Natural killer cell treated with Interleukin-12 subunit alpha and Interleukin-12 subunit beta and Interleukin-15 and Interleukin-18, amount 100 ng/mL, for 72 hours (primary cell): ENCODE data around the gene STRN4. TPM values are rescaled to one million over a fixed set of nuclear protein-coding genes. Genes with fewer than 3 reads are reported as not detected.

Experiments used
- ATAC-seq, 2 donors: fragments of 150-1000 bp; cut with Tn5 transposase in 1 of 2; sonication (Bioruptor Pico), chemical (Tn5 transposase) in 1 of 2; 2 replicates each; pipeline ENCODE4 v1.10.0; 2021
- DNase-seq: peaks from one replicate; pipeline ENCODE4 v3.0.0; 2022; ENCODE audit warnings: low spot score
- H3K27ac Mint-ChIP-seq, 2 donors: 1 replicate in 1 of 2; 2 replicates in 1 of 2; pipeline ENCODE4 v1.8.0; 2022; ENCODE audit warnings: mixed read lengths in 2 of 2, mild to moderate bottlenecking in 1 of 2, moderate library complexity in 1 of 2
- H3K27me3 Mint-ChIP-seq, 2 donors: 1 replicate in 1 of 2; 2 replicates in 1 of 2; pipeline ENCODE4 v1.8.0; 2022; ENCODE audit warnings: mixed read lengths in 2 of 2
- H3K36me3 Mint-ChIP-seq: one replicate; pipeline ENCODE4 v1.8.0; 2022; ENCODE audit warnings: mixed read lengths
- H3K4me1 Mint-ChIP-seq, 2 donors: 1 replicate in 1 of 2; 2 replicates in 1 of 2; pipeline ENCODE4 v1.8.0; 2022; ENCODE audit warnings: low read depth in 2 of 2, mixed read lengths in 2 of 2, mild to moderate bottlenecking in 1 of 2
- H3K4me3 Mint-ChIP-seq: one replicate; pipeline ENCODE4 v1.8.0; 2022; ENCODE audit warnings: mixed read lengths
- H3K9me3 Mint-ChIP-seq: 2 replicates; pipeline ENCODE4 v1.8.0; 2022; ENCODE audit warnings: mixed read lengths
- total RNA-seq, 2 donors: library from RNA; stranded (reverse); gene quantifications; one replicate each; pipeline ENCODE4 v1.2.3, GENCODE V29; 2022

Gene STRN4, protein sequence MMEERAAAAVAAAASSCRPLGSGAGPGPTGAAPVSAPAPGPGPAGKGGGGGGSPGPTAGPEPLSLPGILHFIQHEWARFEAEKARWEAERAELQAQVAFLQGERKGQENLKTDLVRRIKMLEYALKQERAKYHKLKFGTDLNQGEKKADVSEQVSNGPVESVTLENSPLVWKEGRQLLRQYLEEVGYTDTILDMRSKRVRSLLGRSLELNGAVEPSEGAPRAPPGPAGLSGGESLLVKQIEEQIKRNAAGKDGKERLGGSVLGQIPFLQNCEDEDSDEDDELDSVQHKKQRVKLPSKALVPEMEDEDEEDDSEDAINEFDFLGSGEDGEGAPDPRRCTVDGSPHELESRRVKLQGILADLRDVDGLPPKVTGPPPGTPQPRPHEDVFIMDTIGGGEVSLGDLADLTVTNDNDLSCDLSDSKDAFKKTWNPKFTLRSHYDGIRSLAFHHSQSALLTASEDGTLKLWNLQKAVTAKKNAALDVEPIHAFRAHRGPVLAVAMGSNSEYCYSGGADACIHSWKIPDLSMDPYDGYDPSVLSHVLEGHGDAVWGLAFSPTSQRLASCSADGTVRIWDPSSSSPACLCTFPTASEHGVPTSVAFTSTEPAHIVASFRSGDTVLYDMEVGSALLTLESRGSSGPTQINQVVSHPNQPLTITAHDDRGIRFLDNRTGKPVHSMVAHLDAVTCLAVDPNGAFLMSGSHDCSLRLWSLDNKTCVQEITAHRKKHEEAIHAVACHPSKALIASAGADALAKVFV
- 100 to 1,000 TPM in 1 of 2 donors, 10 to 100 TPM in 1; 88.9 to 121 TPM for total RNA-seq

DNA sequence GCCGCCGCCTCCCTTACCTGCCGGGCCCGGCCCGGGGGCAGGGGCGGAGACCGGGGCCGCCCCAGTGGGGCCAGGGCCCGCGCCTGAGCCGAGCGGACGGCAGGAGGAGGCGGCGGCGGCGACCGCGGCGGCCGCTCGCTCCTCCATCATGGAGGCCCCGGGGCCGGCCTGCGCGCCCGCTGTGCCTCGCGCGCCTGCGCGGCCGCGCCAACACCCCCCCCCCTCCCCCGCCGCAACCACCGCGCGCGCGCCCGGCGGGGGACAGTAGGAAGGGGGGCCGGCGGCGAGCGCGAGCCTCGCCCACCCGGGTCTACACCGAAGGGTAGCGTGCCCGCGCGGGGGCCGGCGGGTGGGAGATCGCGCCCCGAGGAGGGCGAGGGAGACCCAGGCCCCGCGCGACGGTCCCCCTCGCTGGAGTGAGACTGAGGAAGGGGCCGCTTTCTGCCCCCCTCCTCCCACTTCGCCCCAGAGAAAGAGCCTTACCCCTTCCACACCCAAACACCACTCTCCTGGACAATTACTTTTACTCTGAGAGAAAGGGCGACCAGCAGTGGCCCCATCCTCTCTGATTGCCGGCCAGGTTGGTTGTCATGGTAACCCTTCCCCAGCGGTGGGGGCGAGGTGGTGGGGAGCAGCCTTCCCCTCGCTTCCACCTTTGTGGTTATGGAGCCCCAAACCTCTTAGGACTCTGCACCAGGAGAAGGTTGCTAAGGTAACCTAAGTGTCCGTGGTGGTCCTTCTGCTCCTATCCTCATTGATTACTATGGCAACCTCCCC lies at the start of gene STRN4:
STRN4 (minus strand) TSS at position 170 of the 777 bp plus-strand sequence; CDS start at position 150, 20 bp downstream.
- Mint-ChIP-seq H3K9me3 (no peaks in the 10 kb centered on the region), H3K4me1 (peaks cover 40 to 43% of the 10 kb centered on the region in 2 donors), H3K27me3 (no peaks in the 10 kb centered on the region), H3K36me3 (no peaks in the 10 kb centered on the region), H3K4me3 (peak within 1 kb of the TSS; percentile 84), H3K27ac (peak within 1 kb of the TSS; percentile 79 to 94)
- DNase-seq (peak; percentile 72), ATAC-seq (peak; percentile 86 to 91)

DNA sequence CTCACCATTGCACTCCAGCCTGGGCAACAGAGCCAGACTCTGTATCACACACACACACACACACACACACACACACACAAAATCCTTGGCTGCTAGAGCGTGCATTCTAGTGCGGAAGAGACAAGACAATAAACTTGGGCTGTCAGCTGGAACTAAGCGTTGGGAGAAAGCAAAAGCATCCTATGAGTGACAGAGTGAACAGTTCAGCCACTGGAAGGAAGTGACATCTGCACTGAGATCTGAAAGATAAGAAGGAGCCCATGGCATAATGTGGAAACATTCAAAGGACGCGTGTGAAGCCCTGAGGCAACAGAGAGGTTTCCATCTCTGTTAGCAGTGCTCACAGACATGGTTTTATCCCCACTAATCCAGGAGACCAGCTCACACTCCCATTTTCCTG lies 45.7 kb upstream of the STRN4 start:
- H3K4me3 Mint-ChIP-seq = no peak overlapping the region
- H3K27me3 Mint-ChIP-seq = no peaks in the 10 kb centered on the region
- ATAC-seq = no peak
- H3K27ac Mint-ChIP-seq = peak overlapping the region in 1 of 2 donors; percentile 16
- DNase-seq = no peak
- H3K36me3 Mint-ChIP-seq = no peaks in the 10 kb centered on the region
- no peaks in the 10 kb centered on the region for H3K9me3 Mint-ChIP-seq
- H3K4me1 Mint-ChIP-seq = peaks cover 7 to 8% of the 10 kb centered on the region in 2 donors

DNA sequence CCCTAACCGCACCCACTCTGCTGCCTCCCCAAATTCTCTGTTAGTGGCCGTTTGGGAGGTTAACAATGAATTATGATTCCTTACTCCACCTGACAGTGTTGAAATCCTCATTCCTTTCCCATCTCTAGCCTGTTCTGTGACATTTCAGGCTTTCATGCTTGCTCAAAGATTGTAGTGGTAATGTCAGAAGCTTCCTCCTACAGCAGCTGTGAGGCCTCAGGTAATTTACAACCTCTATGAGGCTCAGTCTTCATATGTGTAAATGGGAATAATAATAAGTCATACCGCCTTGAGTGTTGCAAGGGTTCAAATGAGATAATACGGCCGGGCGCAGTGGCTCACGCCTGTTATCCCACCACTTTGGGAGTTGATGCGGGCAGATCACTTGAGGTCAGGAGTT lies 43.1 kb upstream of the STRN4 start:
- no peak for DNase-seq
- Mint-ChIP-seq H3K36me3 (peaks cover 12% of the 10 kb centered on the region), H3K4me3 (peak overlapping the region; percentile 39), H3K9me3 (no peaks in the 10 kb centered on the region), H3K27ac (peak overlapping the region; percentile 99), H3K27me3 (no peaks in the 10 kb centered on the region), H3K4me1 (peaks cover 29 to 34% of the 10 kb centered on the region in 2 donors)
- no peak for ATAC-seq

DNA sequence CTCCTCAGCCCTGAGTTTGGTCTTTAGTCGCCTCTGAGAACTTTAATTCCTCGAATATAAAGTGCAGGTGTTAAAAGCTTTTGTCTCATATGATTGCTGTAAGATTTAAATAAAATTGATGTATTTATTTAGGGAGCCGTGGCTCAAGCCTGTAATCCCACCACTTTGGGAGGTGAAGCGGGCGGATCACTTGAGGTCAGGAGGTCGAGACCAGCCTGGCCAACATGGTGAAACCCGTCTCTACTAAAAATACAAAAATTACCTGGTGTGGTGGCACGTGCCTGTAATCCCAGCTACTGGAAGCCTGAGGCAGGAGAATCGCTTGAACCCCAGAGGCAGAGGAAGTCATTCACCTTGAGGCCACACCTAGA lies 42.7 kb upstream of the STRN4 start:
- ATAC-seq (no peak), DNase-seq (no peak)
- Mint-ChIP-seq H3K9me3 (no peaks in the 10 kb centered on the region), H3K4me3 (peak overlapping the region; percentile 98), H3K27me3 (no peaks in the 10 kb centered on the region), H3K36me3 (peaks cover 16% of the 10 kb centered on the region), H3K4me1 (peaks cover 34 to 38% of the 10 kb centered on the region in 2 donors), H3K27ac (peak overlapping the region; percentile 99)

DNA sequence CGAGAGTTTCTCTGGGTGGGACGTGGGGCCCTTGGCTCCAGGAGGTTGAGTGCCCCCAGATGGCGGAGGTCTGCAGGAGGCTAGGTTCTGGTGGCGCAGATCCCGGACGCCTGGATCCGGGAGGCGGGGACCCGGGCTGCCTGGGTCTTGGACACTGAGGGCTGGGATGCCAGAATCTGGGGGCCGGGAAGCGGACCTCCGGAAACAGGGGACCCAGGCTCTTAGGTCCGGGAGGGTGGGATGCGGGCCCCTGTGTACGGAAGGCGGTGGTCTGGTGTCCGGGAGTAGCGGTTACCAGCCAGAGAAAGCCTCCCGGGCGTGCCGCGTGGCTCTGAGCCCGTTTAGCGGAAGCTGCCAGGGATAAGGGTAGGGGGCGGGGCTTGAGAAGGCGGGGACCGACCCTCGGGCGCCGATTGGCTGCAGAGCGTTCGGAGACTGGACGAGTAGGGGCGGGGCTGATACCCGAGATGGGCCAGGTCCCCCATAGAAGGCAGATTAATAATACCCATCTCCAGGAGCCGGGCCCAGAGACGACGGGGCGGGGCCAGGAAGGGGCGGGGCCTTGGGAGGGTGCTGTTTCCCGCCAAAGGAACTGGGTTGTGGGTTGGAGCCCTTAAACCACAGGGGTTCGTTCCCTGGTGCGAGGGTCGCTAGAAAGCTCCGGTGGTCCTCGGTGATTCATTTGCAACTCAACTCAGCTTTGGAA lies 42.2 kb upstream of the STRN4 start, which contains the start of gene SLC1A5:
SLC1A5 (minus strand) TSS at position 333 of the 706 bp plus-strand sequence. CDS start 629 bp downstream, outside the sequence.
- peak within 1 kb of the TSS; percentile 98 for H3K4me3 Mint-ChIP-seq
- peaks cover 18% of the 10 kb centered on the region for H3K36me3 Mint-ChIP-seq
- no peaks in the 10 kb centered on the region for H3K27me3 Mint-ChIP-seq
- H3K27ac Mint-ChIP-seq = peak within 1 kb of the TSS; percentile 99
- DNase-seq (peak; percentile 99), ATAC-seq (peak; percentile 89 to 93)
- H3K9me3 Mint-ChIP-seq = no peaks in the 10 kb centered on the region
- peaks cover 39 to 44% of the 10 kb centered on the region in 2 donors for H3K4me1 Mint-ChIP-seq

DNA sequence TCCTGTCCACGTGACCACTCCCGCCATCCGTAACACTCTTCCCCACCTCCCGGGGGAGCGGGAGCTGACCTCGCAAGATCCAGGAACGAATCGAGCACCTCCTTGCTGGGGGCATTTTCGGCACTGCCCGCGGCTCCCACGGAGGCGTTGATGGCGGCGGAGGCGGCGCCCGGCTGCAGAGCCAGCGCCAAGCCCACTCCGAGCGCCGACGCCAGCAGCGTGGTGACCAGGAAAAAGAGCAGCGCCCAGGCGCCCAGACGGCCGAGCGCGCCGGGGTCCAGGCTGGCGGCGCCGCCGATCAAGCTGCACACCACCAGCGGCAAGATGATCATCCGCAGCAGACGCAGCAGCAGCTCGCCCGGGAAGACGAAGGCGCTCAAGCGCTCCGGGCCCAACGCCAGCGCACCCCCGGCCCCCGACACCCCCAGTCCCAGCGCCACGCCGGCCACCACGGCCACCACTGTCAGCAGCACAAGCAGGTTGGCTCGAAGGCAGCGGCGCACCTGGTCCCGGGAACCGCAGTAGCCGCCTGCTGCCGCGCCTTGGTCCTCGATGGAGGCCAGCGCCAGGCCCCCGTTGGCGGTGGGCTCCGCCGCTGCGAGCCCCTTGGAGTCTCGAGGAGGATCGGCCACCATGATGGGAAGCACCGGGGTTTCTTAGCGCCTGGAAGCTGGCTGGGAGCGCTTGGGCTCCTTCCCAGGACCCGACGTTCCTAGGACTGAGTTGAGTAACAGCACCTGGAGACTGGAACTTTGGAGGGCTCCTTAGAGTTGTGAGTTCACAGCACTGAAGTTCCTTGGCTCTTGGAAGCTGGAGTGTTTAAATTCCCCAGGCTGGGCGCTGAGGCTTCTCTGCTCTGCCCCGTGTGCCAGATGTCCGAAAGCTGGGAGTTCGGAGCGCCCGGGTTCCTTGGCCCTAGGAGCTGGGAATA lies 41.3 kb upstream of the STRN4 start:
- Mint-ChIP-seq H3K4me3 (peak overlapping the region; percentile 98), H3K9me3 (no peaks in the 10 kb centered on the region), H3K27me3 (no peaks in the 10 kb centered on the region), H3K36me3 (peaks cover 18% of the 10 kb centered on the region), H3K4me1 (peaks cover 44 to 50% of the 10 kb centered on the region in 2 donors), H3K27ac (peak overlapping the region; percentile 99)
- DNase-seq (peak; percentile 67), ATAC-seq (no peak)

DNA sequence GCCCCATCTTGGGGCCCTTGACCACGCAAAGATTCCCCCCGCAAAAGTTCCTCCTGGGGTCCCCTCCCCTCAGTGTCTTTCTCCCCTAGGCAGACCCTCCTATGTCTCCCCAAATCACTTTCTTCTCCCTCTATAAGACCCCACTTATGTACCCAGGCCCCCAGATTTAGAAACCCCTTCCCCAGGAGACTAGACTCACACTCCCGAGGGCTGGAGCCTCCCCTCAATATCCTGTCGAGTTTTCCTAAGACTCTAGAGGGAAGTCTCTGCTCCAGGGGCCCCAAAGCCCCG lies 40.7 kb upstream of the STRN4 start:
- Mint-ChIP-seq H3K36me3 (peaks cover 18% of the 10 kb centered on the region), H3K4me3 (peak overlapping the region; percentile 98), H3K9me3 (no peaks in the 10 kb centered on the region)

DNA sequence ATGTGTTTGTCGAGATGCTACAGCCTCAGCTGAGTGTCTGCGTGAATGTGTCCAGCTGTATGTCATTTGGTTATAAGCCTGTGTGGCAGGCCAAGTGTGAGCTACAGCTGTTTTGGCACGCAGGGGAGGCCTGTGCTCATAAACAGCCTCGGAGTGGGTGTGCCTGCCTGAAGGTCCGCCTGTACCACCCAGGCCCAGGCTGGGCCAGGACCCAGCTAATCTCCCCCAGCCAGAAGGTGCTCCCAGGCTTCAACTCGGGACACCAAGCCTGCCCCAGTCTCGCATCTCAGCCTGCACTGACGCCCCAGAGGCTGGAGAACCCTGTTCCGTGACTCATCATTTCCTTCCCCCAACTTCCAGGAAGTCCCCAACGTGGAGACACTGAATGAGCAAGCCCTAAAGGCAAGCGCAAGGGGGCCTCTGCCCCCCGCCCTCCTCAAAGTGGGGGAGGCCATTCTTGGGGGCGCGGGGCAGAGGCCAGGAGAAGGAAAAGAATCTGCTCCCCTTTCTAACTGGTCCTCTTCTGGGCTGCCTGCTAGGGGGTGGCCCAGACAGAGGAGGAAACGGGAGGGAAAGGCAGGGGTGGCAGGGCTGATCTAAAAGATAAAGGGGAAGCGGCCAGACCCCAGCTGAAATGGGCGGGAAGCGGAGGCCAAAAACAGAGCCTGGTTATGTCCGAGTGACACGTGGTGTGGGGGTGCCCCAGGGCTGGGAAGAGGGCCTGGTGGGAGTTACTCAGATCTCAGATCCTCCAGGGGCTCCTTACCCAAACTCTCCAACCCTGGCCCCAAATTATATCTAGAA lies 40.2 kb upstream of the STRN4 start:
- Mint-ChIP-seq H3K36me3 (peaks cover 22% of the 10 kb centered on the region), H3K27ac (peak overlapping the region; percentile 99)

More for the DNA sequence above, 40.7 kb upstream of the STRN4 start:
- no peak for DNase-seq
- peak overlapping the region; percentile 99 for H3K27ac Mint-ChIP-seq
- no peak for ATAC-seq
- H3K27me3 Mint-ChIP-seq = no peaks in the 10 kb centered on the region
- peaks cover 46 to 55% of the 10 kb centered on the region in 2 donors for H3K4me1 Mint-ChIP-seq

DNA sequence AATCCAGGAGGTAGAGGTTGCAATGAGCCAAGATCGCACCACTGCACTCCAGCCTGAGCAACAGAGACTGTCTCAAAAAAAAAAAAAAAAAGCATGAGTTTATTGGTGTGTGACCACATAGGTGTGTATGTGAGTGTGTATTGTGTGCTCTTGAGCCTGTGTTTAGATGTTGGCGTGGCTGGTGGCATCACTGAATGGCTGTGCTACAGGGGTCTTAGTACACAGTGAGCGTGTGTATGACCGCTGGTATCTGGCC lies 39.7 kb upstream of the STRN4 start:
- H3K4me3 Mint-ChIP-seq = peak overlapping the region; percentile 98
- peak overlapping the region; percentile 99 for H3K27ac Mint-ChIP-seq
- no peak for DNase-seq
- no peak for ATAC-seq
- H3K4me1 Mint-ChIP-seq = peaks cover 46 to 56% of the 10 kb centered on the region in 2 donors
- no peaks in the 10 kb centered on the region for H3K27me3 Mint-ChIP-seq
- H3K9me3 Mint-ChIP-seq = no peaks in the 10 kb centered on the region
- peaks cover 24% of the 10 kb centered on the region for H3K36me3 Mint-ChIP-seq

More for the DNA sequence above, 40.2 kb upstream of the STRN4 start:
- Mint-ChIP-seq H3K9me3 (no peaks in the 10 kb centered on the region), H3K27me3 (no peaks in the 10 kb centered on the region), H3K4me1 (peaks cover 46 to 55% of the 10 kb centered on the region in 2 donors), H3K4me3 (peak overlapping the region; percentile 98)
- peak; percentile 78 for ATAC-seq
- DNase-seq = peak; percentile 92

DNA sequence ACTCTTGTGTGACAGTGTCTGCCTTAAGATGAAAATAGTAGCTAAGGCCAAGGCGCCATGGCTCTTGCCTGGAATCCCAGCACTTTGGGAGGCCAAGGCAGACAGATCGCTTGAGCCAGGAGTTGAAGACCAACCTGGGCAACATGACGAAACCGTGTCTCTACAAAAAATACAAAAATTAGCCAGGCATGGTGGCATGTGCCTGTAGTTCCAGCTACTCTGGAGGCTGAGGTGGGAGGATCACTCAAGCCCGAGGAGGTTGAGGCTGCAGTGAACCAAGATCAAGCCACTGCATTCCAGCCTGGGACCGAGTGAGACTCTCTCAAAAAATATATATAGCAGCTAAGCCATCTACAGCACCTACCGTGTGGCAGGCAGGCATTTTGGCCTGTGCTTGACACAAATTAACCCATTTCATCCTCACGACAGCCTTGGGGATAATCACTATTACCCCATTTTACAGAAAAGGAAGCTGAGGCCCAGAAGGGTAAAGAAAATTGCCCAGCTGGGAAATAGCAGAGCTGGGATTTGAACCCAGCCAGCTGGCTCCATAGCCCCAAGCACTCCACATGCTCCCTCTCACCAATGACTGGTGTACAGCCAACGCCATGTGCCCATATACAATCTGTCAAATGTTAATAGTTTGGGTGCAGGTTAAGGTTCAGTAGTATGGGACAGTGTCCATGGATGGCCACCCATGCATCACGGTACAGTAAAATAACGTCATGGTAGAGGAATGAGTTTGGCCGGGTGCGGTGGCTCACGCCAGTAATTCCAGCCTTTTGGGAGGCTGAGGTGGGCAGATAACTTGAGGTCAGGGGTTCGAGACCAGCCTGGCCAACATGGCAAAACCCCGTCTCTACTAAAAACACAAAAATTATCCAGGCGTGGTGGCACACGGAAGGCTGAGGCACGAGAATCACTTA lies 39.1 kb upstream of the STRN4 start:
- peak overlapping the region; percentile 98 for H3K4me3 Mint-ChIP-seq
- peaks cover 46 to 56% of the 10 kb centered on the region in 2 donors for H3K4me1 Mint-ChIP-seq
- peaks cover 24% of the 10 kb centered on the region for H3K36me3 Mint-ChIP-seq
- peak overlapping the region; percentile 99 for H3K27ac Mint-ChIP-seq
- no peaks in the 10 kb centered on the region for H3K9me3 Mint-ChIP-seq
- DNase-seq (no peak), ATAC-seq (no peak)
- H3K27me3 Mint-ChIP-seq = no peaks in the 10 kb centered on the region
